GM21723 (cell line): ENCODE results near the gene SH2D1B.
"Not testable (repeated sequence)": the region's sequence is repeated elsewhere in the genome, so short reads cannot be mapped to it uniquely, and the experiment has no call there.

Experiments
- ATAC-seq: cut with Tn5 transposase; IDR thresholded peaks from one replicate; pipeline ENCODE4 v1.9.1; 2021; ENCODE audit warnings: mild to moderate bottlenecking, moderate library complexity; ENCODE audit not compliant: unreplicated experiment

Gene SH2D1B, protein sequence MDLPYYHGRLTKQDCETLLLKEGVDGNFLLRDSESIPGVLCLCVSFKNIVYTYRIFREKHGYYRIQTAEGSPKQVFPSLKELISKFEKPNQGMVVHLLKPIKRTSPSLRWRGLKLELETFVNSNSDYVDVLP

DNA sequence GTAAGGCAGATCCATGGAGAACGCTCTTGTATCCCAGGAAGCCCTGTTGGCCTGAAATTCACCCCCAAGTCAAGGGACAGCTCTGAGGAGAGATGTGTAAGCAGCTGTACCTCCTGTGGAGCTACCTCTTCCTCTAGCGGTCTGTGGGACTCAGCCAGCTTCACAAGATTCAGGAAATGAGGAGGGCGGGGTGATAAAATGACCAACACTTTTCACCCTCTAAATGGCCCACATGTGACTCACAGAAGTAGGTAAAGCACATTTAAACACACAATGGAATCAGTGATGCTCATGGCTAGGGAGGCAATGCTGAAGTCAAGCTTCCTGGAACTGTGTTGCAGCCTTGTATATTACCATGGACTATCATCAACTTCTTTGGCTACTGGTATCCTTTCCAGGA is at the start of gene SH2D1B:
Gene SH2D1B, minus strand, starts transcription at position 135 of the 400 bp plus-strand sequence. Its CDS starts 120 bp downstream, at position 15.
- no peak for ATAC-seq

GRCh38 chr1:162458236-162458635 is 46.3 kb upstream of the SH2D1B start:
- no peak for ATAC-seq

GRCh38 chr1:162456323-162456722 is 44.4 kb upstream of the SH2D1B start:
- ATAC-seq: no peak

DNA sequence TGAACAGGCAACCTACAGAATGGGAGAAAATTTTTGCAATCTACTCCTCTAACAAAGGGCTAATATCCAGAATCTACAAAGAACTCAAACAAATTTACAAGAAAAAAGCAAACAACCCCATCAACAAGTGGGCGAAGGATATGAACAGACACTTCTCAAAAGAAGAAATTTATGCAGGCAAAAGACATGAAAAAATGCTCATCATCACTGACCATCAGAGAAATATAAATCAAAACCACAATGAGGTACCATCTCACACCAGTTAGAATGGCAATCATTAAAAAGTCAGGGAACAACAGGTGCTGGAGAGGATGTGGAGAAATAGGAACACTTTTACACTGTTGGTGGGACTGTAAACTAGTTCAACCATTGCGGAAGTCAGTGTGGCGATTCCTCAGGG is 42.4 kb upstream of the SH2D1B start:
- not testable (repeated sequence) for ATAC-seq

DNA sequence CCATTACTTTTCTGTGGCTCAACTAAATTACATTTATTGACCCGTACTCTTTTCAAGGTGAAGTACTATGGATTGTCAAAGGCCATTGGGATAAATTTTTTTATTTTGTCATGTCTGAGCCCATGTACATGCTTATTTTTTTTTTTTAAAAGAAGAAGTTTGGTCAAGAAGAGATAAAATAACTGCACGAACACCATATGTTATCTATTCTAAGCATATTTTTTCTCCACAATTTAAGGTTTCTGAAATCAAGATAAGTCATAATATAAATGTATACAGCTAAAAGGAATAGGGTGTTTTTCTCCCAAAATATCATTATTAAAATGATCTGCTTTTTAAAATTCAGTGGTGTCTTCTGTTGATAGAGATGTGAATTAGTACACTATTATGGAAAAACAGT is 35.0 kb upstream of the SH2D1B start:
- ATAC-seq: no peak

- no peak for ATAC-seq
Measured at GRCh38 chr1:162444903-162445302, 33.0 kb upstream of the SH2D1B start.

DNA sequence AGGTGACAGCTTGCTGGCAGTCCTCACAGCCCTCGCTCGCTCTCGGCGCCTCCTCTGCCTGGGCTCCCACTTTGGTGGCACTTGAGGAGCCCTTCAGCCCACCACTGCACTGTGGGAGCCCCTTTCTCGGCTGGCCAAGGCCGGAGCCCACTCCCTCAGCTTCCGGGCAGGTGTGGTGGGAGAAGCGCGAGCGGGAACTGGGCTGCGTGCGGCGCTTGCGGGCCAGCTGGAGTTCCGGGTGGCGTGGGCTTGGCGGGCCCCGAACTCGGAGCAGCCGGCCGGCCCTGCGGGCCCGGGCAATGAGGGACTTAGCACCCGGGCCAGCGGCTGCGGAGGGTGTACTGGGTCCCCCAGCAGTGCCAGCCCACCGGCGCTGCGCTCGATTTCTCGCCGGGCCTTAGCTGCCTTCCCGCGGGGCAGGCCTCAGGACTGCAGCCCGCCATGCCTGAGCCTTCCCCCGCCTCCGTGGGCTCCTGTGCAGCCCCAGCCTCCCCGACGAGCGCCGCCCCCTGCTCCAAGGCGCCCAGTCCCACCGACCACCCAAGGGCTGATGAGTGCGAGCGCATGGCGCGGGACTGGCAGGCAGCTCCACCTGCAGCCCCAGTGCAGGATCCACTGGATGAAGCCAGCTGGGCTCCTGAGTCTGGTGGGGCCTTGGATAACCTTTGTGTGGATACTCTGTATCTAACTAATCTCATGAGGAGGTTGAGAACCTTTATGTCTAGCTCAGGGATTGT is 21.2 kb upstream of the SH2D1B start:
- ATAC-seq: not testable (repeated sequence)

- ATAC-seq: no peak
Measured at GRCh38 chr1:162430583-162430982, 18.6 kb upstream of the SH2D1B start.

DNA sequence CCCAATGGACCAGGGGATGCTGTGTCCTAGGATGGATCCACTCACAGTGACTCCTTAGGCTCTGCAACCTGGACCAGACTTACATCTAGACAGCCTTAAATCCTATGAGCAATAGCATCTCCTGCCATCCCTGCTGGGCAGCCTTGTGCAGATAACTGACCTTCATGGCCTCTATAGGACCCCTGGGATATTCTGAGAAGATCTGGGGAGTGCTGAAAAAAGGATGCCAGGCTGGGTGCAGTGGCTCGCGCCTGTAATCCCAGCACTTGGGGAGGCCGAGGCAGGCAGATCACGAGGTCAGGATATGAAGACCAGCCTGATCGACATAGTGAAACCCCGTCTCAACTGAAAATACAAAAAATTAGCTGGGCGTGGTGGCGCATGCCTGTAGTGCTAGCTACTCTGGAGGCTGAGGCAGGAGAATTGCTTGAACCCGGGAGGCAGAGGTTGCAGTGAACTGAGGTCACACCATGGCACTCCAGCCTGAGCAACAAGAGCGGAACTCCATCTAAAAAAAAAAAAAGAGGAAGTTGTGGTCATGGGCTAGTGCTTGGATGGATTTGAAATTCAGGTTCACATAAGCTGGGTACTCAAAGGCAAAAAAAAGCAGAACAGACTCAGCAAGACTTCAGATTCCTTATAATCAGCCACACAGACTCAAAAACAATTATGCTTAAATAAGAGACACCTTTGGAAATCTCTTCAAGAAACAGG is 10.9 kb upstream of the SH2D1B start:
- ATAC-seq: no peak

DNA sequence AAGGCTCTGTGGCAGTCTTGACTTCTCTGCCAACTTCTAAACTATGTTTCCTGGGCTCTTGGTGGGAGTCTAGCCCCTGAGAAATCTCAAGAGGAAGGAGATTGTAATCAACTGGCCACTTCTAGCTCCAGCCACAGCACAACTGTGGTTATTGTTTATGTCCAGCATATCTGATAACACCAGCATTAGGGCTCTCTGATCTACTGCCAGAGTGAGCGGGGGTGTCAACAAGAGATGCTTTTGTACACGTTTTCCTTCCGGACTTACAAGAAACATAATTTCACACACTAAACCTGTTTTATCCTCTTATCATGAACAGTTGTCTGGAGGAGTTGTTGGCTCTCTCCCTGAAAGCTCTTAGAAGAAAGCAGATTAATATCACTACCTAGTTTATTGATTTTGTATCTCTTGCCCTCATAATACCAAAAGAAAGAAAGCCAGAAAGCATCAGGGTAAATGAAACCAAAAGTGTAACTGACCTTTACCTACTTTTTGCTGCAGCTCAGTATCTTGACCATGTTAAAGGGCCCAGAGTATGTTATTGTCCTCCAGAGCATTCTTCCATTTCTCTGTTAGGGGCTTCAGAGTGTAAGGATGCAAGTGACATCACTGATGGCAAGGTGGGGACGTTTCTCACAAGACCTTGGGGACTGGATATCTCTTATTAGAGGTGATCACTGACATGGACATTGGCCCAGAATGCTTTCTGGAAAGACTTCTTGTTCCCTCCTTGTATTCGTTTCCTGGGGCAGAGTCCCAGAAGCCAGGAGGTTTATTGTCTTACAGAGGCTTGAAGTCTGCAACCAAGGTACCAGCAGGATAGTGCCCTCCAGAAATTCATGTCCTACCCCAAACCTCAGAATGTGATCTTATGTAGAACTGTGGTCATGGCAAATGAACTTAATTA is 9.6 kb upstream of the SH2D1B start:
- no peak for ATAC-seq

GRCh38 chr1:162420120-162420519 is 8.2 kb upstream of the SH2D1B start:
- no peak for ATAC-seq

- not testable (repeated sequence) for ATAC-seq
Measured at GRCh38 chr1:162419450-162419931, 7.6 kb upstream of the SH2D1B start.

DNA sequence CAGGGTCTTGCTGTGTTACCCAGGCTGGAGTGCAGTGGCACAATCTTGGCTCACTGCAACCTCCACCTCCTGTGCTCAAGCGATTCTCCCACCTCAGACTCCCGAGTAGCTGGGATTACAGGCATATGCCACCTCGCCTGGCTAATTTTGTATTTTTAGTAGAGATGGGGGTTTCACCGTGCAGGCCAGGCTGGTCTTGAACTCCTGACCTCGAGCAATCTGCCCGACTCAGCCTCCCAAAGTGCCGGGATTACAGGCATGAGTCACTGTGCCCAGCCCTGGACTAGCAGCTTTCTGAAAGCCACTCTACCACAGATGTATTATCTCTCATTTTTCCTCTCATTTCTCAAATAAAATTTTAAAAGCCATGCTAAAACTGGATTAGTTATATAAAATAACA is 6.6 kb upstream of the SH2D1B start:
- not testable (repeated sequence) for ATAC-seq

GRCh38 chr1:162417650-162418049 is 5.7 kb upstream of the SH2D1B start:
- no peak for ATAC-seq

DNA sequence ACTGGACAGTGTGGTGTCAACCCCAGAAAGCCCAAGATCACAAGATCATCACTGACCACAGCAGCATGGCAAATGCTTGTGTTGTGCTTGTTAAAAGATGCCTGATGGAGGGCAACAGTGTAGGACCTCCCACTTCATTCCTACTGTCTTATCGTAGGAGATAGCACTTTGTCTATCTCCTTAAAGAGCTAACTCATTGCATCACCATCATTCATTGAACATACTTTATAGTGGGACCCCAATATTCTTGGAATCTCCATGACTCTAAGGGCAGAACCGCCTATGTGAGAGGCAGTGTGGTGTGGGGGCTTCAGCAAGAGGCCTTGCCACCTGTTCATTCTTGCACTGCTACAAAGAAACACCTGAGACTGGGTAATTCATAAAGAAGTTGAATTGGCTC is 5.0 kb upstream of the SH2D1B start:
- ATAC-seq: no peak

DNA sequence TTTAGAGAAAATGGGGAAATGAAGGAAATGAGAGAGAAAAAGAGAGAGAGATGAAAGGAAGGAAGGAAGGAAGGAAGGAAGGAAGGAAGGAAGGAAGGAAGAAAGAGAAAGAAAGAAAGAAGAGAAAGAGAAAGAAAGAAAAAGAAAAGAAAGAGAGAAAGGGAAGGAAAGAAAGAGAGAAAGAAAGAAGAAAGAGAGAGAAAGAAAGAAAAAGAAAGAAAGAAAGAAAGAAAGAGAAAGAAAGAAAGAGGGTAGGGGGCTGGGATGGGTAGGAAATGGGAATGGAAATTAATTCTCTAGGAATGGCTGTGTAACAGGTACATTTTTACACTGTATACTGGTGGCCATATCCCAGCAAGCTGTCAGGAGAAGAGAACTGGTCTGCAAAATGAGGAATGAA is 4.3 kb upstream of the SH2D1B start:
- ATAC-seq: no peak

- ATAC-seq: no peak
Measured at GRCh38 chr1:162407539-162407938, 4.4 kb downstream of the SH2D1B start.

DNA sequence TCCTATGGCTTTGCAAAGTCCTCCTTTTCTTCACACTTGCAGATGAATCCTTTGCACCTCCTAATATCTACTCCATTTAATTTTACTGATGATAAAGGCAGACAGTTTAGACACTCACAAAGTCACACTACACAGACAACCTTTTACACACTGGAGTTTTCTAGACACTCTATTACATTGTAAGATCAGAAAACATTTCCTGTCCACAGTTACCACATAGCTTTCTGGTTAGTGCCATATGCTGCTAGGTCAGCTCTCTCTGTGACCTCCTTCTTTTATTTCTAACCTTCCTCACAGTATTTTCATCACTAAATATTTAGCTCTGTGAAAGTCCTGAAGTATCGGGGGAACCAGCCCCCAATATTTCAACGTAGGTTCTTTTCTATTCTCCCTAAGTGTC is 5.1 kb downstream of the SH2D1B start:
- no peak for ATAC-seq

GRCh38 chr1:162405800-162406199 is 6.1 kb downstream of the SH2D1B start:
- no peak for ATAC-seq

DNA sequence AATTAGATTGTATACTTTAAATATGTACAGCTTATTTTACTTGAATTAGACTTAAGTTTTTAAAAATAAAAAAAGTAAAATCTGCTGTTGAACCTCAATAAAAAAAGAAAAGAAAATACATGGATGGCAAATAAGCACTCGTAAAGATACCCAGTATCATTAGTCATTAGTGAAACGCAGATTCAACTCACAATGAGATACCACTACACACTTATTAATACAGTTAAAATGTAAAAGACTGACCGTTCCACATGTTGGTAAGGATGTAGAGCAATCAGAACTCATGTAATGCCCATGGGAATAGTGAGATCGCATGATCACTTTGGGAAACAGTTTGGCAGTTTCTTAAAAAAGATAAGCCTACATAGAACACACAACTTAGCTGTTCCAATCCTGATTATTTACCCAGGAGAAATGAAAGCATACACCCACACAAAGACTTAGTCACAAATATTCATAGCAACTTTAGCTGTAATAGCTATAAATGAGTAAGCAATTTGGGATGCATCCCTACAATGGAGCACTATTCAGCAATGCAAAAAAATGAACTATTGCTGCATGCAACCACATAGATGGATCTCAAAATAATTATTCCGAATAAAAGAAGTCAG is 7.3 kb downstream of the SH2D1B start:
- no peak for ATAC-seq
